GM19468 (cell line): Measurements from ENCODE around the gene OR1L8.
"Not testable (repeated sequence)": the region's sequence is repeated elsewhere in the genome, so short reads cannot be mapped to it uniquely, and the experiment has no call there.

ENCODE experiments used
- ATAC-seq: cut with Tn5 transposase; IDR thresholded peaks from one replicate; pipeline ENCODE4 v1.9.1; 2021; ENCODE audit warnings: mild to moderate bottlenecking, moderate library complexity, moderate number of reproducible peaks; ENCODE audit not compliant: unreplicated experiment; ENCODE audit errors: extremely low read depth

OR1L8 gene

DNA sequence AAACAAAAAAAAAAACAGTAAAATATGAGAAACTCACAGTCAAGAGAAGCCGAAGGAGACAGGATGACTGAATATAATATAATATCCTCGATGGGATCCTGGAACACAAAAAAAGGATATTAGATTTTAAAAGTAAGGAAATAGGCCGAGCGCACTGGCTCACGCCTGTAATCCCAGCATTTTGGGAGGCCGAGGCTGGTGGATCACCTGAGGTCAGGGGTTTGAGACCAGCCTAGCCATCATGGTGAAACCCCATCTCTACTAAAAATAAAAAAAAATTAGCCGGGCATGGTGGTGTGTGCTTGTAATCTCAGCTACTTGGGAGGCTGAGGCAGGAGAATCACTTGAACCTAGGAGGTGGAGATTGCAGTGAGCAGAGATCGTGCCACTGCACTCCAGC is at the start of gene OR1L8:
Gene OR1L8 (minus strand): TSS at position 101 of the 400 bp plus-strand sequence. CDS start 14,907 bp downstream, outside the sequence.
- ATAC-seq = not testable (repeated sequence)

DNA sequence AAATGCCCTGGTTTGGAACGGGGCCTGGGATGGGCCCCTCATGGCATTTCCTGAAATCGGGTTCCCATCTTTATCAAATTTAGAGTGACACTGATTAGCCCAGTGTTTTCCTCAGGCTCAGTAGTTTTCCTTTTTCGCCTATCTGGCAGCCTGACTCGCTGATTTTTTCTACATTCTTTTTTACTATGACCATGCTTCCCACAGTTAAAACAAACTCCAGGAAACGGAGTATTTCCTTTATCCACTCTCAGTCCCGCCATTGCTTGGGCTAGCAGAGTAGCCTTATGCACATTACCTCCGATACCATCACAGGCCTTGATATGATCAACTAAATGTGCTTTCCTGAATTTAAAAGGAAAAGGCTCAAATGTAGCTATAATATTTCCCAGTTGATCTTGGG is 36.8 kb upstream of the OR1L8 start:
- no peak for ATAC-seq

GRCh38 chr9:122614362-122614761 is 31.2 kb upstream of the OR1L8 start, which contains the start of gene OR1Q1:
Gene OR1Q1 (plus strand): TSS chr9:122614738. CDS start chr9:122614738, 0 bp downstream.
- no peak for ATAC-seq

DNA sequence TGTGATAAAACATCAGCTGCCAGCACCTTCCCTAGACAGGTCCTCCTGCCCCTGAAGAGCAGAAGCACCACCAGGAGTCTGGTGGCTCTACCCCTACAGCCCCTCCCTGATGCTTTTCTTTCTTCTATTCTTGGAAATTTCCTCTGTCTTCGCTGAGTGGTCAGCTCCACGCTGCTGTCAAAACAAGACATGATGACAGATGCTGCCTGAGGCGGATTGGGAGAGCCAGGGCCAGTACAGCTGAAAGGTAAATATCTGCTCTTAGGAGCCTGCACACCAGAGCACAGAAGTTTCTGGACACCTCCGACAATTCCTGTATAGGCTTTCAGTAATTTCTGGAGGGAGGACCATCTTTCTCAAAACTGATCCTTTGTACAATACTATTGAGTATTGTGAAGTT is 26.6 kb upstream of the OR1L8 start:
- no peak for ATAC-seq

- ATAC-seq = no peak
Observed at GRCh38 chr9:122606587-122606986, 23.4 kb upstream of the OR1L8 start.

- ATAC-seq = no peak
Observed at GRCh38 chr9:122605691-122606090, 22.5 kb upstream of the OR1L8 start.

DNA sequence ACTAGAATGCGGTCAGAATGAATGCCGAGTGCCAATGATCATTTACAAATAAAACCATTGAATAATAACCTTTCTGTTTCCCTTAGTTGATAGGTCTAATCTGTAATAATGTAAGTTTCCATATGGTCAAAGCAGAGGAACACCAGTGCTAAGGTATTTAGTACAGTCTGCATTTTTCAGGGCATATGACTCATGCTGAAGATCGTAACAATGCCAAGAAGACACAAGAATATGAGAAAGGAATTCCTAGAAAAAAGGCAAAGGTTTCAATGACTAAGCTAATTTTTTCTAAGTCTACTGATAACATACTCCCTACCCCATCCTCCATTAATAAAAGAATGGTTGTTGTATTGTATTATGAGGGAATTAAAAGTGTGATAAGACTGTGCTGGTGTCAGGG is 2.8 kb downstream of the OR1L8 start:
- ATAC-seq = no peak

DNA sequence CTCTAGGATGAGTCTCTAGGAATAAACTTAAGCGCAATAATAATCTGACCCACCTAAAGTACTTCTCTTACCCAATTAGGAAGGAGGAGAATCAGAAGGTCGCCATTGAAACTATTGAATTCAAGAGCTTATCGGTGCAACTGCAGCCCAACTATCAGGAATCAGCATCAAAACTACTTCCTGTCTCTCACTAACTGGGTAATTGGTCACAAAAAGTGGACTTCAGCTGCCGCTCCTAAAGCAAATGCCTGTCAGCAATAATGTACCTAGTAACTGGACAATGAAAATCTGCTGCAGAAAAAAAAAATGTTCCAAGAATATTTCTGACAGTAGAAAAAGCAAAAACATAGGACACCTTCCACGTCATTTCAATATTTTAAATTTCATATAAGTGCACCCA is 3.3 kb downstream of the OR1L8 start:
- no peak for ATAC-seq

- no peak for ATAC-seq
Observed at GRCh38 chr9:122572456-122572855, 10.7 kb downstream of the OR1L8 start.

DNA sequence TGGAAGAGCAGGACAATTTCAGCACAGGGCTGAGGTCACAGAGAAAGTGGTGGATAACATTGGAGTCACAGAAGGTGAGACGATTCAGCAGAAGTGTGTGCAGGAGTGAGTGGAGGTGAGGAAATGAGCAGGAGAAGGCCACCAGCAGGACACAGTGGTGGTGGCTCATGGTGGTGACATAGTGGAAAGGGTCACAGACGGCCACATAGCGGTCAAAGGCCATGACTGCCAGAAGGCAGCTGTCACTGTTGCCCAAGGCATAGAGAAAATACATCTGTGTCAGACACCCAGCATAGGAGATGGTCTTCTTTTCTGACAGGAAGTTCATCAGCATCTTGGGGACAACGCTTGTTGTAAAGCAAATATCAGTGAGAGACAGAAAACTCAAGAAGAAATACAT is 15.3 kb downstream of the OR1L8 start:
- ATAC-seq = no peak

DNA sequence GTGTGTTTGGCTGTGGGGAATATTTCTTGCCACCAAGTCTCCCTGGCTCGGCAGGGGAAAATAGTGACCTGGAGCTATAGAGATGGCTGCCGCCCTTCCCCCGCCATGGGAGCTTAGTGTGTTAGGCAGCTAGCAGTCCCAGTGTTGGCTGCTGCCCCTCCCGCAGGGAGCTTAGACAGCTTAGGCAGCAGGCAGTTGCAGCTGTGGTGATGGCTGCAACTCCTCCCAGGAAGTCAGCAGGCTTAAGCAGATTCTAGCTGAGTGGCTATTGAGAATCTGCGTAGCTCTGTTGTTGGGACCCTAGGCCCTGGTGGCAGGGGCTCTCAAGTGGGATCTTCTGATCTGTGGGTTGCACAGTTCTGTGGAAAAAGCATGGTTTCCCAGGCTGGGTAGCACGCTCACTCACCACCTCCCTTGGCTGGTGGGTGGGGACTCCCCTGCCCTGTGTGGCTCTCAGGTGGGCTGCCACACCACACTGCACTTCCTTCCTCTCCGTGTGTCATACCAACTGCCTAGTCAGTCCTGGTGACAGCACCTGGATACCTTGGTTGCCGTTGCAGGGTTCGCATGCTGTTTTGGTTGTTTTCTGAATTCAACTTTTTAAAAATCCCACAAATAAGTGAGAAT is 20.9 kb downstream of the OR1L8 start:
- ATAC-seq = no peak

GRCh38 chr9:122561446-122561845 is 21.7 kb downstream of the OR1L8 start:
- ATAC-seq = no peak

DNA sequence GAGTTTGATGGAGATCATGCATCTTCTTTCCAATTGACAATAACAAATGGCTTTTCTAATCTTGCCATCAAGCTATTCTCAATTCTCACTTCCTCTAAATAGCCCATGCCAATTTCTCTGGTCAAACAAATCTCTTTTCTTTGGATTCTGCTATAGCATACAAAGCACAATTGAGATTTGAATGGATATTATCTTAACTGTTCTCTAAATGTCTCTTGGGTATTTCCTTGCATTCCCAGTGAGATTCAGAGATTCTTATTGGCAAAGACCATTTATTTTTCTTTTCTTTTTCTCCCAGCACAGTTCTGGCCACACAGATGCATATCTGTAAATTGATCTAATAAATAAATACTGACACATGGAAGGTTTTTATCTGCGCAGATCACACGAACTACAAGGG is 30.4 kb downstream of the OR1L8 start, which contains the start of gene OR1N2:
Gene OR1N2 (plus strand): TSS at position 301 of the 400 bp plus-strand sequence. CDS start 100 bp downstream, outside the sequence.
- no peak for ATAC-seq

DNA sequence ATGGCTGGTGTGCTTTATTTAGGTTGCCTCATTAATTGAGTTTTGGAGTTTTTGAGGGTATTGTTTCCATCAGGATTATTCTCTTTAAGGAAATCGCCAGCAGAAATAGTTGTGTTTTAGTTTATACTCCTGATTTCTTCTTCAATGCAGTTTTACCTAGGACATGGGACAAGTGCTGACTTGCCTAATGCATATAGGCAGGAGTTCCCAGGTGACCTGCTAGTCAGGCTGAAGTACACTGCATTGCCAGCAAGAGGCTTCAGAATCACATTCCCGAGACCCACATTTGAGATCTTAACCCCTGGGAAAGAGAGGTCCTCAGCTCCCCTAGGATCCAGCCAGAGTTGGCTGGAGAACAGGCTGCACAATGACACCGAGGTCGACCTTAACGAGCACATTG is 31.8 kb downstream of the OR1L8 start:
- no peak for ATAC-seq

- no peak for ATAC-seq
Observed at GRCh38 chr9:122546196-122546595, 37.0 kb downstream of the OR1L8 start.

GRCh38 chr9:122538757-122539156 is 44.4 kb downstream of the OR1L8 start:
- ATAC-seq = no peak

GRCh38 chr9:122537066-122537465 is 46.1 kb downstream of the OR1L8 start:
- not testable (repeated sequence) for ATAC-seq

- no peak for ATAC-seq
Observed at GRCh38 chr9:122536134-122536533, 47.0 kb downstream of the OR1L8 start.

GRCh38 chr9:122531157-122531556 is 52.0 kb downstream of the OR1L8 start:
- ATAC-seq = not testable (repeated sequence)

- no peak for ATAC-seq
Observed at GRCh38 chr9:122527193-122527592, 56.0 kb downstream of the OR1L8 start, which contains the start of gene OR1N1. Gene OR1N1 (minus strand): TSS chr9:122527293. CDS start chr9:122527293, 0 bp downstream.

- no peak for ATAC-seq
Observed at GRCh38 chr9:122526602-122527001, 56.6 kb downstream of the OR1L8 start.

DNA sequence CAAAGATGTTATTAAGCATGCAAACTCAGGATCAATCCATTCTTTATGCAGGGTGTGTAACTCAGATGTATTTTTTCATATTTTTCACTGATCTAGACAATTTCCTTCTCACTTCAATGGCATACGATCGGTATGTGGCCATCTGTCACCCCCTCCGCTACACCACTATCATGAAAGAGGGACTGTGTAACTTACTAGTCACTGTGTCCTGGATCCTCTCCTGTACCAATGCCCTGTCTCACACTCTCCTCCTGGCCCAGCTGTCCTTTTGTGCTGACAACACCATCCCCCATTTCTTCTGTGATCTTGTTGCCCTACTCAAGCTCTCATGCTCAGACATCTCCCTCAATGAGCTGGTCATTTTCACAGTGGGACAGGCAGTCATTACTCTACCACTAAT is 63.8 kb downstream of the OR1L8 start:
- ATAC-seq = no peak
